GM19463 (cell line): ENCODE results near the gene FNBP1.
A peak's percentile ranks its signal among the peaks of the same experiment; 100 is the strongest.

ENCODE experiments used
- ATAC-seq: cut with Tn5 transposase; IDR thresholded peaks from one replicate; pipeline ENCODE4 v1.9.1; 2021; ENCODE audit warnings: mild to moderate bottlenecking, moderate library complexity; ENCODE audit not compliant: unreplicated experiment

Gene FNBP1

DNA sequence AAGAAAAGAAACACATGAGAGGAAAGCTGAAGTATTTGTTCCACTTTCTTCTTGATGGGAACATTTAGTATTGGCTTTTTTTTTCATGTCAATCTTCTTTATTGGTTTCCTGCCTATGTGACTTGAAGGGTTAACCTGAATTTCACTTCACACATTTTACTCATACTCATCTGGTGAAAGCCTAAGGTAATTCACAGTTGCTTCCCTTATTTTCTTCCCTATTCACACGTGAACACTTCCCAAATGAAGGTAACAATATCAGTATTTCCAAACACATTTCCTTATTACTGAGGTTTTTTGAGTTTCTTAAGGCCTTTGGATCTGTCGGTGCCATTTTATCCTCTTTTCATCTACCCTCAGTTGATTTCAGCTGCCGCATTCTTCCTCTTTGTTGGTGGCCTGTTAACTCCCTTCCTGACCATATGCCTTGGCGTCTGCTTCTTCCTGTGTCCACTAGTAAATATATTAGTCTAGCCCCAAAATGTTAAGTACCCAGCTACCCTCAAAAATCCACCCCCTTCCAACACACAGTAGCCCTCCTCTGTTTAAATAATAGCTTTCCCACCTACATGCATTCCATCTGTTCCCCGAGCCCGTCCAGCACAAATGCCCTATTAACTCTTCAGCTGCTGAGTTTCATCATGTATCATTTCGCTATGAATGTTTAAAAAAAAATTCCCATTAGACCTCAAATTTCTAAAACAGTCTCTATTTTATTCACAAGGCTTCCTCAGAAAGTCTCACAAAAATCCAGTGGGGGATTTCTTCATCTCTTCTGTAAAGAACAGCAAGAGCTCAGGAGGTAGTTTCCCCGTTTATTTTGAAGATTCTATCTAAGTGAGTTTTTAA lies 110.5 kb downstream of the FNBP1 start:
- ATAC-seq, result no peak

DNA sequence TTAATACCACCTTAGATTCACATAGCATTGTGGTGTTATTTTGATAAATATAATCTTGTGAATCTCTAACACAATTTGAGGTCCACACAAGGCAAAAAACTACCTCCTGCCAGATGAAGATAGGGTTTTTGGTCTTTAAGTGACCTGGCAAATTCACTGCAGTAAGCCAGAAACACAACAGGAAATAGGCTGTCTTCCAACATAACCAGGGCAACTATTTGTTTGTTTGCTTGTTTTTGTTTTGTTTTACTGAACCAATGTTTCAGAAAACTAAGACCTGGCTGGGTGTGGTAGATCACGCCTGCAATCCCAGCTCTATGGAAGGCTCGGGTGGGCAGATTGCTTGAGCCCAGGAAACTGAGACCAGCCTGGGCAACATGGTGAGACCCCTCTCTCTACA lies 112.2 kb downstream of the FNBP1 start:
- ATAC-seq, result no peak

DNA sequence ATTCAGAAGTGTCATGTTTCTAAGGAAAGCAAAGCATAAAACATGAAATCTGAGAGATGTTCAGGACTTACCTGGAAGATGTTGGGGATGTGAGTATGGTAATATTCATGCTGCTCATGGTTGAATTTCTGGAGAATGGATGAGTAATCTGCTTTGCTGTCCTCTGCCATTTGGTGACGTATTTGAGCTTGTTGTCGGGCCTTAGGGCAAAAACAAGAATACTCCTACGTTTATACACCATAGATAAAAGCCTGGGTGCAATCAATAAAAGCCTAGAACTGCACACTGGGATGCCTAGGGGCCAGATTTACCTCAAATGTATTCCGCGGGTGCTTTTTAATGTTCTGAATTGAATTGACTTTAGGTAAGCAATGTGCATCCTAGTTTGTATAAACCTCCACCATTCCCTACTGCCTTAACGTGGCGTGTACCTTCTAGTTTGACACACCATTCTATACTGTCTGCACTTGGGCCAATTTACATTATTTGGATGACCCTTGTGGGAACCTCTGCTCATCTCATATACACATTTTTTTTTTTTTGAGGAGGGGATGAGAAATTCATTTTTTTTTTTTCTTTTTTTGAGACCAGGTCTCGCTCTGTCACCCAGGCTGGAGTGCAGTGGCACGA lies 113.4 kb downstream of the FNBP1 start:
- no peak for ATAC-seq

DNA sequence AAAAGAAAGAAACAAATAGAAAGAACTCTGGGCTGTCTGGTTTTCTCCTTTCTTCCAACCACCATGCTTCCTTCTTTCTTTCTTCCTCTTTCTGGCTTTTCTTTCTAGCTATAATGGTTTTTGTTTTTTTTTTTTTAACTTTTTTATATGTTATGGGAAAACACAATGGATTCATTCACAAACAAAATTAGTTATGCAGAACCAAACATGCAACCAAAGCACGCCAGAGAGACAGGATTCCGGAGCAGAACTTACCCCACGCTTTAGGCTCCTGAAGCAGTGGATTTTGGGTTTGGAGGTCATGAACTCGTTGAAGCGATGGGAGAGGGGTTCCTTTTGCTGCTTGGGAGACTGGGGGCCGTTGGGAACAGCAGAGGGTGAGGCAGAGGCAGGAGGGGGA lies 119.4 kb downstream of the FNBP1 start:
- no peak for ATAC-seq

DNA sequence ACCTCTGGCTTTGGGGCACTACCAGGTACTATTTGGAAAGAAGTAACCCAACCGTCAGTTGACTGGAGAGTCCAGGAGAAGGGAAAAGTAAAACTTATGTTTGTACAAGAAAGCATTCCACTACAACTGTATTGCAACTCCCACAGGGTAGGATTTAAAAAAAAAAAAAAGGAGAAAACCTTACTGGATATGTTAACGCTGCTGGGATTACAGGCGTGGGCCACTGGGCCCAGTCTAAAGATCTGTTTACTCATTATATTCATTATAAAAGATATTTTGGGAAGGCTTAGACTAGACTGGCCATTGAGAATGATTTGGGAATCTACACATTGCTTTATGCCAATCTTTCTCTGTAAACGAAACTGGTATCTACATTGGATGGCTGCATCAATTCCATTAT lies 121.1 kb downstream of the FNBP1 start:
- ATAC-seq, result no peak

DNA sequence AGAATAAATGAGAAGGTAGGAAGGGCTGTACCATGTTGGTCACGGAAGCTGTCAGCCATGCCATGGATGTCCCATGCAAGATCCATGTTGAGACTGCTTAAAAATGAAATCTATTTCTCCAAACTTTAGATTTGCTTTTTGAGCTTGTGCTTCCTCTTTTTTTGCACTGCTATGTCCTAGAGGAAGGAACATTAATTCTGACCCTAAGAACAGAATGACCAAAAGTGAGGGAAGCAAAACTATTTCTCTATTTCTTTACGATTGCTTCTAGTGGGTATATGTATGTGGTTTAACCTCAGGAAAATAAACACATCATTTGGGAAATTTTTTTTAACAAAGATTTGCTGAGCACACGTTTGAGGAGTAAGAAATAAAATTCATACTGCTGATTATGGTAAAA lies 123.1 kb downstream of the FNBP1 start:
- ATAC-seq, result no peak

DNA sequence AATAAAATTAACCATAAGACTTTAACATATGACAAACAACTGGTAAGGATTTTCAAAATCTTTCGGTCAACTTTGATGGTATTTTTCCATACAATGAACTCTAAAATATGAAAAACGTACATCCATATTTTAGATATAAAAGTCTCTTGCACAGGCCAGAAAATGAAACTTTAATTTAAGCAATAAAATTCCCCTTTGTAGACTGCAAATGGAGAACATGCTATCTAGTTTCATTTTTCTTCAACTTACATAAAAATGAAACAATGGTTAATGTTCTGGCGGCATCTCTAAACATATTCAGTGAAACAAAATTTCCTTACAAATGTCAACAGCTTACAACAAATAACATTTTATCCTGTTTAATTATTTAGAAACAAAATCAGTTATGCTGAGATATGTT lies 123.7 kb downstream of the FNBP1 start:
- ATAC-seq, result no peak

DNA sequence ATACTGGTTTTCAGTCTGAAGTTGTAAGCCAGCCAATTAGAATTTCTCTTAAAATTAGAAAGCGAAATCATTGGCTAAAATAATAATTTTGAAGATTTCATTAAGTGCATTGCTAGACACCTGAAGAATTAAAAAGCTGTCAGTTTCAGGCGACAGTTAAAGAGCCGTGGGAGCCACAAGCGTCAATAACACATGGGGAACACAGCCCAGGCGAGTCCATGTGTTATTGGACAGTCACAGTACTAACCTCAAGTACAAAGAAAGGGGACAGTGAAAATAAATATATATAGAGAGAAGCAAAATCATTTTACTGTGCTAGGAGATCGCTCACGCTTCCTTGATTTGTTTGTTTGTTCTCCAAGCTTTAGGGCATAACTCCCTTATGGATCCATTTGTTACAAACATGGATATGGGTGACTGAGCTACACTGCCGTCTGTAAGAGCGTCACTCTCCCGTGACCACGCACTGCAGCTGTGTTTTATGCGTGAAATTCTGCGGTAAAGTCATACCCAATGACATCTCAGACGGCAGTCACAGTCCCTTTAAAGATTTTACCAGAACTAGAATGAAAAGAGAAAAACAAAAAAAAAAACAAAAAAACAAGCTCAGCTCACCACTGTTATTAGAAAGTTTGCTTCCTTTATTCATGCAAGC lies 124.6 kb downstream of the FNBP1 start:
- ATAC-seq, result no peak

DNA sequence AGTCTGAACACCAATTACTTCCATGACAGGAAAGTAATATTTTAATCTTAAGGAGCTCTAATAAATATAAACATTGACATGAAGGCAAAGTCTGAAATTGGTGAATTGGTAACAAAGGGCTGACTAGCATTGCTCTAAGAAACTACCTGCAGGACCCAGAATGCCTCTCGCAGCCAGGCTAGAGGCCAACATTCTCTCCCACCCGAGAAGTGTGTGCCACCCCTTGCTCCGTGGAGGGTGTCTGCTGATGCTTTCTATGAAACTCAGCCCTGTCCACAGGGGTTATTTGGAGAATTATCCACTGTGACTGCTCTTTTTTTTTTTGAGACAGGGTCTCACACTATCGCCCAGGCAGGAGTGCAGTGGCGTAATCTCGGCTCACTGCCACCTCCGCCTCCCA lies 126.3 kb downstream of the FNBP1 start:
- ATAC-seq, result no peak

DNA sequence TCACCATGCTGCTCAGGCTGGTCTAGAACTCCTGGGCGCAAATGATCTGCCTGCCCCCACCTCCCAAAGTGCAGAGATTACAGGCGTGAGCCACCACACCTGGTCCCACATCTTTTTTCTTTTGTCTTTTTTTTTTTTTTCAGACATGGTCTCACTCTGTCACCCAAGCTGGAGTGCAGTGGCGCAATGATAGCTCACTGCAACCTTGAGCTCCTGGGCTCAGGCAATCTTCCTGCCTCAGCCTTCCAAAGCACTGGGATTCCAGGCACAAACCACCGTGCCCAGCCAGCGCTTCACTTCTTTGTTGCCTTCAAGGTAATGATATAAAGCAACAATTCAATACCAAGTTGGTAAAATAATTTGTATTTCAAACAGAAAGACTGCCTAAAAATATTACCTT lies 128.9 kb downstream of the FNBP1 start:
- ATAC-seq, result no peak

DNA sequence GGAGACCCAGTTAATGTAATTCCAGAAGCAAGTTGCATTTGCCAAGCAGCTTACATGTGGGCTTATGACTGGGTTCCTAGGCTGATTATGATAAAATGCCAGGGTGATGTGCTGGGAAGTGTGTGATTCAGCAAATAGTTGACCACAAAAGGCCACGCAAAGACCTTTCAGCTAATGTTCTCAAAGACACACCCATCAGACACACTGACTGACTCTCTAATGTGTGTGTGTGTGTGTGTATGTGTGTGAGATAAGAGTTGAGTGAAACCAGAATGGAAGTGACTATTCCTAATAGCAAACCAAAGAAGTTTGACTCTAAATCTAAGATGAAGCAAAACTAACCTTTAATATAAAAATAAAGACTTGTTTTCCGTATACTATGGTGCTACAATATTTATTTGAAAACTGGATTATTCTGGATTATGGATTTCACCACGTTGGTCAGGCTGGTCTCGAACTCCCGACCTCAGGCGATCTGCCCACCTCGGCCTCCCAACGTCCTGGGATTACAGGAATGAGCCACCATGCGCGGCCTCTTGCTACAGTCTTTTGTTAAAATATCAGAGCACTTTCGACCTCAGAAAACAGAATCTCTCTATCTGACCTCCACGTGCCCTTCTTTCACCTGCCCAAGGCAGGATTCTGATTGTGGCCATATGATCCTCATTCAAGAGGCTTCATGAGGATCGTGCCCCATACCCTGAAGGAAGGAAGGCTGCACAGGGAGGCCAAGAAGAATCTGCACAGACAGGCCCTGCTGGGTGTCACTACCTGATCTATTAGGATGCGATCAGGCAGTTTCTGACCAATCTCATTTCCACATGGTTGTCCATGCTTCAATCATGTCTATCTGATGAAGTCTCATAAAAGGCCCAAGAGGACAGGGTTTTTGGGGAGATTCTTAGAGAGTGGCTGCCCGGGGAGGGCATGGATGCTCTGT lies 132.1 kb downstream of the FNBP1 start:
- no peak for ATAC-seq

DNA sequence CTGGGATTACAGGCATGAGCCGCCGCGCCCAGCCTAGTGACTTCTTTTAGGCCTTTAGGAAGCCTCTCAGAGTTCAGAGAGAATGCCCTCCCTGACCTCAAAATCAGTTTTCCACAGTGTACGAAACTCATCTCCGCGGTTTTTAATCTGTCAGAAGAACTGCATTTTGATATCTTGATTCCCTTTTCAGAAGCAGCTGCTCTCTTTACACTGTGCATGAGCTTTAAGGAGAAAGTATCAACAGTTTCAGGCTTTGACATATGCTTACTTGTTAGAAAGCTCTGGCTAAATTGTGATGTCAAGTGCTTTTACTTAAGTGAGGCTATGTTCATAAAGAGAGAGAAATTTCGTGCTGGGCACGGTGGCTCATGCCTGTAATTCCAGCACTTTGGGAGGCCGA lies 133.1 kb downstream of the FNBP1 start:
- ATAC-seq, result no peak

DNA sequence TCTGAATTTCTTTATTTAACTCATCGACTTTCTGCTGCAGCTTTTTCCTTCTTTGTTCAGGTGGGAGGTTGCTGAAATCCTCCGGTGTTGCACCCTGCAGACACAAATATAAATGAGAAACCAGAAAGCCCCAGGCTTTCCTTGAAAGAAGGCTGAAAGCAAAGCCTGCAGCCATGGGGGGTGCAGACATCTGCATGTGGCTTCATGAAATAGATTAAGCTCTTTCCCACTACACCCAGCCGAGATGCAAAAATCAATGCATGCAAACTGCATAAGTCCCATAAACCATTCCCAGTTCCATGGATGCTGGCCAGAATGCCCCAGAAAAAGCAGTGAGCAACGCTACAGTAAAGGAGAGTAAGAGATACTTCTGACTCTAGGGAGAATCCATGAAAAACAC lies 134.1 kb downstream of the FNBP1 start:
- no peak for ATAC-seq

DNA sequence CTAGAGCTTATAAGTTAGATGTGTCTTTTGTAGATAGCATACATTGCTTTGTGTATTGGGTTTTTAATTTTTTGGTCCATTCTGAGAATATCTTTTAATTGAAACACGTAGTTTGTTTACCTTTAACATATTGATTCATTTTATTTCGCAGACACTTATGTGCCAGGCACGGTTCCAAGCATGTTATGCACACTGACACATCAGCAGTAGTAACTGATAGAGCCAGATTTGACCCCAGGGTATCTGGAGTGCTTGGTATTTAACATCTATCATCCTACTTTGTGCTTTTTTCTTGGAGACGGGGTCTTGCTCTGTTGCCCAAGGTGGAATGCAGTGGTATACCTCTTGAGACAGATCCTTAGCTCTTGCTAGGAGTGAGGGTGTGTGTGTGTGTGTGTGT lies 135.8 kb downstream of the FNBP1 start:
- ATAC-seq, result no peak

DNA sequence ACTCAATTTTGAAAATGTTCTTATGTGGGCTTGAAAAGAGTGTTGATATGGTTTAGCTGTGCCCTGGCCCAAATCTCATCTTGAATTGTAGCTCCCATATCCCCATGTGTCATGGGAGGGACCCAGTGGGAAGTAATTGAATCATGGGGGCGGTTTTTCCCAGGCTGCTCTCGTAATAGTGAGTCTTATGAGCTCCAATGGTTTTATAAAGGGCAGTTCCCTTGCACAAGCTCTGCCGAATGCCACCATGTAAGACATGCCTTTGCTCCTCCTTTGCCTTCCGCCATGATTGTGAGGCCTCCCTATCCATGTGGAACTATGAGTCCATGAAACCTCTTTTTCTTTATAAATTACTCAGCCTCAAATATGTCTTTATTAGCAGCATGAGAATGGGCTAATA lies 136.7 kb downstream of the FNBP1 start:
- ATAC-seq, result no peak

DNA sequence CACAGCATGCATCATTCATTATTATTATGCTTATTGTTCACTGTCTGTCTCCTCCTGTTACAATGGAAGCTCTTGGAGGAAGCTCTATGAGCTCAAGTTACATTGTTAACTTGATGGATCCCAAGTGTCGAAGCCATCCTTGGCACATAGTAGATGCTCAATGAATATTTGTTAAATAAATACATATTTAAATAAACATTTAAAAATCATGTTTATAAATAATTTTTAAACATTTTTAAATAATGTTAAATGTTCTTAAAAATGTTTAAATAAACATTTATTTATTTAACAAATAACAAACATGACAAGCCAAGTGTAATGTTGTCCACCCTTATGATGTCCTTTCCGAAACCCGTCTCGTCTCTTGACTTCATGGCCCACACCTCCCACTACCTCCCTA lies 138.3 kb downstream of the FNBP1 start:
- ATAC-seq, result no peak

DNA sequence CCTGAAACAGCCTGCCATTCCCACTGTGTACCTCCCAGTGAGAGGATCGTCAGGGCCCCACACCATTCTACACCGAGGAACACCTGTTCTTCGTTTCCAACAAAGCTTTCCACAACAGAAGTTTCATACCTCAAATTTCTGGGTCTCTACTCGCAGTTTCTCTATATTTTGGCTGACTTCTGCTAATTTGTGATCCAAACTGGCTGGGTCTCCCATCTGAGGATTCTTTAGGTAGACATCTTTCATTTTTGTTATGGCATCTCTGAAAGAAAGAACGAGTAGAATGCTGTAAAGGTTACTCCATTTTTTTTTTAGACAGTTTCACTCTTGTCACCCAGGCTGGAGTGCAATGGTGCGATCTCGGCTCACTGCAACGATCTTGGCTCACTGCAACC lies 140.3 kb downstream of the FNBP1 start:
- no peak for ATAC-seq

DNA sequence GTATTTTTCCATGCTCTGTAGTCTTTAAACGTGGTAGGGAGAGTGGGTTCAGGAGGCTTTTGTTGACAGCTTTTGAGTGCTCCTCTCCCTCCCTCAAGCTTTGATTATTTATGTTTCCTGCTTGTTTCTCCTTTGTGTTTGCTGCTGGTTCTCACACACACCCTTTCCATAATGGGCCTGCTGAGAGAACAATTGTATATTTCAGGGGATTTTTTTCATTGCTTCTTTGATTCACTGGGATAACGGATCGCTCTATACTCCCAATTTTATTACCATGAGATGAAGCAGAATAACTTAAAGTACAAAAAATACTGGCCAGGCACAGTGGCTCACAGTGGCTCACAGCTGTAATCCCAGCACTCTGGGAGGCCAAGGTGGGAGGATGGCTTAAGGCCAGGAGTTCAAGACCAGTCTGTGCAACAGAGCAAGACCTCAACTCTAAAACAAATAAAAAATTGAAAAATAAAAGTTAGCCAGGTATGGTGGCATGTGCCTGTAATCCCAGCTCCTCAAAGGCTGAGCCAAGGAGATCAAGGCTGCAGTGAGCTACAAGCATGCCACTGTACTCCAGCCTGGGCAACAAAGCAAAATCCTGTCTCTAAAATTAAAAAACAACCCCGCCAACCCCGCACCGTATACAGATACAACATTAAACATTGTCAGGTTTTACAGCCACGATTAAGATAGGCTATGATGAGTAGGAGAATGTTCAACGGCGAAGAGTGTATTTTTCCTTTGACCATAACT lies 140.8 kb downstream of the FNBP1 start:
- ATAC-seq, result no peak

DNA sequence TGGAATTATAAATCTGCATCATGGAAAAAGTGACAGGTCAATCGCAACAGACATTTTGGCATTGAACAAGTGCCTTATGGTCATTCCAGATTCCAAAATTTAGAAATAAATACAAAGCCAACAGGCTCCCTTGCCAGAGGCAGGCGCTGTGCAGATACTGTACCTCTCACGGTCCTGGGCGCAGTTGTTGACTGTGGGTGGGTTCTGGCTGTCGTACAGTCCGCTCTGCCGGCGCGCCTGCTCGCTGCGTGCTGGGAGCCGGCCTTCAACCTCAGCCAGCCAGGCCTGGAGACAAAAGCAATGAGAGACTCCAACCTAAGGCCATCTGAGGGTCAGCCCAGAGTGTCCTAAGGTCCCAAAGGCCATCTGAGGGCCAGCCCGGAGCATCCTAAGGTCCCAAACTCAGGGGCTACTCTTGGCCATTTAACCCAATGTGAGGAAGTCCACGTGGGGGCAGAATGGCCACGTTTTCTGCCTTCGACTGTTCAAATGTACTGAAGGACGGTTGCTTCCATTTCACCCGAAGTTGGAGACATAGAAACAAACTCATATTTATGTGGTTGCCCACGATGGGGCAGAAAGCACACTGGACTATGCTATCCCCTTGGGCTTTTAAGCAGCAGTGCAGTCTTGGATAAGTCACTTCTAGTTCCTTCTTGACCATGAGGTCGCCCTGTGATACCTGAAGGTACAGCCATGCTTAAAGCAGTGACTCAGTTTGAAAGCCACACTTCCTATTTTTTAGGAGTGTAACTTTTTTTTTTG lies 142.5 kb downstream of the FNBP1 start:
- ATAC-seq, result peak; percentile 95

DNA sequence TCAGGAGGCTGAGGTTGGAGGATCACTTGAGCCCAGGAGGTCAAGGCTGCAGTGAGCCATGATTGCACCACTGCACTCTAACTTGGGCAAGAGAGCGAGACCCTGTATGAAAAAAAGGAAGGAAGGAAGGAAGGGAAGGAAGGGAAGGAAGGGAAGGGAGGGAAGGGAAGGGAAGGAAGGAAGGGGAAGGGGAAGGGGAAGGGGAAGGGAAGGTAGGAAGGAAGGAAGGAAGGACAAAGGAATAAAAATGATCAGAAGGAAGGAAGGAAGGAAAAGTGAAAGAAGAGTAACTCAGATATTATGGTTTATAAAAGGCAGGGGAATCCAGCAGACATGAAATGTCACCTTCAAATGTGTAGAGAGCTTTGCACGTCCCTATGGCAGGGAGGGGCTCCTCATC lies 143.4 kb downstream of the FNBP1 start:
- ATAC-seq, result no peak
